Measurements from ENCODE around the gene SIGLEC10. TPM values are rescaled to one million over a fixed set of nuclear protein-coding genes. Genes with fewer than 3 reads are reported as not detected.
"Not testable (repeated sequence)": the region's sequence is repeated elsewhere in the genome, so short reads cannot be mapped to it uniquely, and the experiment has no call there.

The SIGLEC10 gene
- polyA plus RNA-seq, 1 donor (not counting 4 experiments of a cell fraction or from before 2014, with no cell fraction given), result not detected

GRCh38 chr19:51418707-51419106 is 1.3 kb upstream of the SIGLEC10 start:
- dilution Hi-C loops (cut with MboI; ENCODE audit: extremely low pct_ligation_motif_present, low sequenced_read_pairs), result no loop called here
- TF ChIP-seq EZH2 (IDR thresholded peaks at IDR 0.05; ENCODE audit: low read length) (no peak), CTCF (optimal IDR thresholded peaks at IDR 0.05 in 1 of 3, IDR thresholded peaks at IDR 0.05 in 1 of 3, conservative IDR thresholded peaks at IDR 0.05 in 1 of 3; ENCODE audit: extremely low read depth in 1 of 3, insufficient read depth in 2 of 3, low read length in 3 of 3) (no peak)
- Histone ChIP-seq H3K79me2 (ENCODE audit: control insufficient read depth, insufficient read depth, low read length) (no peaks in the 10 kb centered on the region), H2AFZ (ENCODE audit: control insufficient read depth, low read length) (no peak overlapping the region), H3K9me3 (ENCODE audit: control insufficient read depth, low read depth, low read length) (no peaks in the 10 kb centered on the region), H3K27me3 (ENCODE audit: control insufficient read depth, extremely low read depth, insufficient read depth, low read length) (no peaks in the 10 kb centered on the region), H4K20me1 (ENCODE audit: control insufficient read depth, extremely low read depth, insufficient read depth, low read length) (no peaks in the 10 kb centered on the region), H3K4me2 (ENCODE audit: control insufficient read depth, extremely low read depth, insufficient read depth, low read depth, low read length) (no peak overlapping the region), H3K4me3 (ENCODE audit: control insufficient read depth in 2 of 3, extremely low read depth in 1 of 3, insufficient read depth in 2 of 3, low read depth in 1 of 3, low read length in 3 of 3) (no peak overlapping the region), H3K27ac (ENCODE audit: control insufficient read depth, insufficient read depth, low read length) (no peak overlapping the region), H3K9me1 (ENCODE audit: control insufficient read depth, extremely low read depth, insufficient read depth, low read length) (no peaks in the 10 kb centered on the region), H3K4me1 (ENCODE audit: control insufficient read depth, extremely low read depth, insufficient read depth, low read length) (no peaks in the 10 kb centered on the region), H3K9ac (ENCODE audit: control insufficient read depth, extremely low read depth, insufficient read depth, low read length) (no peak overlapping the region), H3K36me3 (ENCODE audit: control insufficient read depth in 2 of 2, extremely low read depth in 1 of 2, insufficient read depth in 2 of 2, low read length in 2 of 2) (no peaks in the 10 kb centered on the region)
- FAIRE-seq, result no peak
- no peak for DNase-seq (ENCODE audit: low read depth, low spot score)

- no peak for DNase-seq (ENCODE audit: low read depth, low spot score)
- H3K4me1 ChIP-seq (ENCODE audit: control insufficient read depth, extremely low read depth, insufficient read depth, low read length), result no peaks in the 10 kb centered on the region
- H3K79me2 ChIP-seq (ENCODE audit: control insufficient read depth, insufficient read depth, low read length), result no peaks in the 10 kb centered on the region
- H3K27me3 ChIP-seq (ENCODE audit: control insufficient read depth, extremely low read depth, insufficient read depth, low read length), result no peaks in the 10 kb centered on the region
- no peak for TF ChIP-seq CTCF (optimal IDR thresholded peaks at IDR 0.05 in 1 of 3, IDR thresholded peaks at IDR 0.05 in 1 of 3, conservative IDR thresholded peaks at IDR 0.05 in 1 of 3; ENCODE audit: extremely low read depth in 1 of 3, insufficient read depth in 2 of 3, low read length in 3 of 3)
- TF ChIP-seq EZH2 (IDR thresholded peaks at IDR 0.05; ENCODE audit: low read length), result no peak
- no peaks in the 10 kb centered on the region for H3K9me3 ChIP-seq (ENCODE audit: control insufficient read depth, low read depth, low read length)
- H3K9ac ChIP-seq (ENCODE audit: control insufficient read depth, extremely low read depth, insufficient read depth, low read length), result no peak overlapping the region
- H3K4me2 ChIP-seq (ENCODE audit: control insufficient read depth, extremely low read depth, insufficient read depth, low read depth, low read length), result no peak overlapping the region
- dilution Hi-C loops (cut with MboI; ENCODE audit: extremely low pct_ligation_motif_present, low sequenced_read_pairs), result no loop called here
- no peak for FAIRE-seq
- no peak overlapping the region for H3K4me3 ChIP-seq (ENCODE audit: control insufficient read depth in 2 of 3, extremely low read depth in 1 of 3, insufficient read depth in 2 of 3, low read depth in 1 of 3, low read length in 3 of 3)
- no peaks in the 10 kb centered on the region for H3K9me1 ChIP-seq (ENCODE audit: control insufficient read depth, extremely low read depth, insufficient read depth, low read length)
- H3K27ac ChIP-seq (ENCODE audit: control insufficient read depth, insufficient read depth, low read length), result no peak overlapping the region
- no peaks in the 10 kb centered on the region for H4K20me1 ChIP-seq (ENCODE audit: control insufficient read depth, extremely low read depth, insufficient read depth, low read length)
- no peak overlapping the region for H2AFZ ChIP-seq (ENCODE audit: control insufficient read depth, low read length)
- H3K36me3 ChIP-seq (ENCODE audit: control insufficient read depth in 2 of 2, extremely low read depth in 1 of 2, insufficient read depth in 2 of 2, low read length in 2 of 2), result no peaks in the 10 kb centered on the region
Observed at GRCh38 chr19:51417810-51418157, 342 bp upstream of the SIGLEC10 start.

- H3K9ac ChIP-seq (ENCODE audit: control insufficient read depth, extremely low read depth, insufficient read depth, low read length); DNase-seq (ENCODE audit: low read depth, low spot score); FAIRE-seq; H4K20me1 ChIP-seq (ENCODE audit: control insufficient read depth, extremely low read depth, insufficient read depth, low read length); H2AFZ ChIP-seq (ENCODE audit: control insufficient read depth, low read length); H3K27ac ChIP-seq (ENCODE audit: control insufficient read depth, insufficient read depth, low read length); H3K27me3 ChIP-seq (ENCODE audit: control insufficient read depth, extremely low read depth, insufficient read depth, low read length); H3K36me3 ChIP-seq (ENCODE audit: control insufficient read depth in 2 of 2, extremely low read depth in 1 of 2, insufficient read depth in 2 of 2, low read length in 2 of 2); H3K79me2 ChIP-seq (ENCODE audit: control insufficient read depth, insufficient read depth, low read length); H3K4me3 ChIP-seq (ENCODE audit: control insufficient read depth in 2 of 3, extremely low read depth in 1 of 3, insufficient read depth in 2 of 3, low read depth in 1 of 3, low read length in 3 of 3); H3K4me2 ChIP-seq (ENCODE audit: control insufficient read depth, extremely low read depth, insufficient read depth, low read depth, low read length); H3K4me1 ChIP-seq (ENCODE audit: control insufficient read depth, extremely low read depth, insufficient read depth, low read length); H3K9me1 ChIP-seq (ENCODE audit: control insufficient read depth, extremely low read depth, insufficient read depth, low read length); dilution Hi-C loops (cut with MboI; ENCODE audit: extremely low pct_ligation_motif_present, low sequenced_read_pairs); H3K9me3 ChIP-seq (ENCODE audit: control insufficient read depth, low read depth, low read length): not testable (repeated sequence)
Observed at GRCh38 chr19:51416422-51416821, 1.0 kb downstream of the SIGLEC10 start.
